Midbrain (tissue), 1 donor: ENCODE measurements around the gene ABLIM1.
A peak's percentile ranks its signal among the peaks of the same experiment; 100 is the strongest.

Experiments
- DNase-seq: peaks from one replicate; lab custom pipeline; 2025; lab: John Stamatoyannopoulos, UW

ABLIM1 gene

GRCh38 chr10:114489521-114490310 is 168.4 kb downstream of the ABLIM1 start:
- DNase-seq, result peak; percentile 8

- no peak for DNase-seq
Measured at GRCh38 chr10:114487815-114488536, 170.1 kb downstream of the ABLIM1 start.

GRCh38 chr10:114486938-114487814 is 170.9 kb downstream of the ABLIM1 start:
- no peak for DNase-seq

- DNase-seq, result no peak
Measured at GRCh38 chr10:114485696-114486400, 172.2 kb downstream of the ABLIM1 start.

GRCh38 chr10:114483575-114483974 is 174.5 kb downstream of the ABLIM1 start:
- peak; percentile 9 for DNase-seq

- no peak for DNase-seq
Measured at GRCh38 chr10:114482480-114483304, 175.4 kb downstream of the ABLIM1 start.

- no peak for DNase-seq
Measured at GRCh38 chr10:114481055-114481454, 177.0 kb downstream of the ABLIM1 start.

- no peak for DNase-seq
Measured at GRCh38 chr10:114479836-114480235, 178.2 kb downstream of the ABLIM1 start.

GRCh38 chr10:114479307-114479706 is 178.8 kb downstream of the ABLIM1 start:
- no peak for DNase-seq

- no peak for DNase-seq
Measured at GRCh38 chr10:114478281-114478680, 179.8 kb downstream of the ABLIM1 start.

GRCh38 chr10:114477285-114477684 is 180.8 kb downstream of the ABLIM1 start:
- DNase-seq, result no peak

- no peak for DNase-seq
Measured at GRCh38 chr10:114474989-114475388, 183.1 kb downstream of the ABLIM1 start.

GRCh38 chr10:114473776-114474175 is 184.3 kb downstream of the ABLIM1 start:
- DNase-seq, result no peak

- no peak for DNase-seq
Measured at GRCh38 chr10:114472877-114473253, 185.2 kb downstream of the ABLIM1 start.

- no peak for DNase-seq
Measured at GRCh38 chr10:114471906-114472876, 185.9 kb downstream of the ABLIM1 start.

GRCh38 chr10:114470956-114471905 is 186.8 kb downstream of the ABLIM1 start:
- peak; percentile 70 for DNase-seq

- DNase-seq, result no peak
Measured at GRCh38 chr10:114470361-114470760, 187.7 kb downstream of the ABLIM1 start.

GRCh38 chr10:114458955-114459354 is 199.1 kb downstream of the ABLIM1 start:
- DNase-seq, result no peak
